H9 (cell line): Measurements from ENCODE around the gene ASPG. TPM values are rescaled to one million over a fixed set of nuclear protein-coding genes. Genes with fewer than 3 reads are reported as not detected.

ENCODE experiments used
- DNase-seq: peaks from one replicate; pipeline ENCODE4 v3.0.0-alpha.2; 2017
- H2AFZ ChIP-seq: one replicate; pipeline ENCODE4 v1.6.1; 2013; ENCODE audit warnings: mild to moderate bottlenecking, low read length, control low read depth, moderate library complexity
- H2AK5ac ChIP-seq: 2 replicates; pipeline ENCODE4 v1.6.1; 2013; ENCODE audit warnings: low read length, control low read depth, mixed read lengths; ENCODE audit not compliant: insufficient read length
- H2BK120ac ChIP-seq: one replicate; pipeline ENCODE4 v1.6.1; 2013; ENCODE audit warnings: low read depth, mild to moderate bottlenecking, low read length, control low read depth, inconsistent platforms; ENCODE audit not compliant: poor library complexity, severe bottlenecking
- H2BK12ac ChIP-seq: 2 replicates; pipeline ENCODE4 v1.6.1; 2013; ENCODE audit warnings: low read length, control low read depth, mixed read lengths, low read depth; ENCODE audit not compliant: insufficient read length
- H2BK15ac ChIP-seq: 2 replicates; pipeline ENCODE4 v1.6.1; 2013; ENCODE audit warnings: low read depth, low read length, control low read depth
- H2BK20ac ChIP-seq: one replicate; pipeline ENCODE4 v1.6.1; 2013; ENCODE audit warnings: low read depth, mild to moderate bottlenecking, low read length, control low read depth, inconsistent platforms; ENCODE audit not compliant: poor library complexity, severe bottlenecking
- H2BK5ac ChIP-seq: 2 replicates; pipeline ENCODE4 v1.6.1; 2013; ENCODE audit warnings: low read length, control low read depth, mixed read lengths; ENCODE audit not compliant: insufficient read length
- H3K14ac ChIP-seq: 2 replicates; pipeline ENCODE4 v1.6.1; 2013; ENCODE audit warnings: low read length, control low read depth; ENCODE audit not compliant: insufficient read depth
- H3K18ac ChIP-seq: 2 replicates; pipeline ENCODE4 v1.6.1; 2013; ENCODE audit warnings: low read depth, mild to moderate bottlenecking, mixed read lengths, low read length, control low read depth; ENCODE audit not compliant: insufficient read length
- H3K23ac ChIP-seq: 2 replicates; pipeline ENCODE4 v1.6.1; 2013; ENCODE audit warnings: low read length, control low read depth, mixed read lengths, low read depth; ENCODE audit not compliant: insufficient read length
- H3K23me2 ChIP-seq: 2 replicates; pipeline ENCODE4 v1.6.1; 2013; ENCODE audit warnings: low read depth, mild to moderate bottlenecking, mixed read lengths, low read length, control low read depth; ENCODE audit not compliant: insufficient read length, poor library complexity, severe bottlenecking
- H3K27ac ChIP-seq: 2 replicates; pipeline ENCODE4 v1.5.1; 2013; ENCODE audit warnings: low read length, control low read depth, mixed read lengths, low read depth; ENCODE audit not compliant: insufficient read length
- H3K27me3 ChIP-seq: 2 replicates; pipeline ENCODE4 v1.6.1; 2013; ENCODE audit warnings: low read length, control low read depth, inconsistent platforms; ENCODE audit not compliant: insufficient read depth
- H3K4ac ChIP-seq: 2 replicates; pipeline ENCODE4 v1.6.1; 2013; ENCODE audit warnings: low read depth, mild to moderate bottlenecking, control low read depth, inconsistent platforms, low read length, moderate library complexity
- H3K4me1 ChIP-seq: 2 replicates; pipeline ENCODE4 v1.6.1; 2013; ENCODE audit warnings: low read length, control low read depth, inconsistent platforms; ENCODE audit not compliant: insufficient read depth
- H3K4me2 ChIP-seq: 2 replicates; pipeline ENCODE4 v1.6.1; 2013; ENCODE audit warnings: low read length, control low read depth, mixed read lengths; ENCODE audit not compliant: insufficient read length, insufficient read depth
- H3K56ac ChIP-seq: 2 replicates; pipeline ENCODE4 v1.6.1; 2013; ENCODE audit warnings: low read depth, mild to moderate bottlenecking, mixed read lengths, low read length, control low read depth; ENCODE audit not compliant: insufficient read length
- H3K79me1 ChIP-seq: 2 replicates; pipeline ENCODE4 v1.6.1; 2013; ENCODE audit warnings: low read depth, mild to moderate bottlenecking, moderate library complexity, low read length, control low read depth, inconsistent platforms; ENCODE audit not compliant: insufficient read depth, poor library complexity, severe bottlenecking
- H3K79me2 ChIP-seq: 2 replicates; pipeline ENCODE4 v1.6.1; 2013; ENCODE audit warnings: low read length, control low read depth, inconsistent platforms; ENCODE audit not compliant: insufficient read depth
- H3K9ac ChIP-seq: 2 replicates; pipeline ENCODE4 v1.6.1; 2013; ENCODE audit warnings: low read length, control low read depth, mixed read lengths; ENCODE audit not compliant: insufficient read length; ENCODE audit errors: extremely low read depth
- H3K9me3 ChIP-seq: one replicate; pipeline ENCODE4 v1.6.1; 2013; ENCODE audit warnings: low read depth, low read length, inconsistent platforms; ENCODE audit not compliant: control insufficient read depth
- H3T11ph ChIP-seq: one replicate; pipeline ENCODE4 v1.6.1; 2013; ENCODE audit warnings: mild to moderate bottlenecking, low read length, control low read depth, inconsistent platforms
- H4K20me1 ChIP-seq: one replicate; pipeline ENCODE4 v1.6.1; 2013; ENCODE audit not compliant: control insufficient read depth, insufficient read length, insufficient read depth
- H4K5ac ChIP-seq: 2 replicates; pipeline ENCODE4 v1.6.1; 2013; ENCODE audit warnings: low read depth, mild to moderate bottlenecking, mixed read lengths, low read length, control low read depth; ENCODE audit not compliant: insufficient read length
- H4K8ac ChIP-seq: replicated peaks from 2 replicates; pipeline ENCODE4 v1.6.1; 2013; ENCODE audit warnings: low read length, control low read depth, mixed read lengths, low read depth; ENCODE audit not compliant: insufficient read length
- H4K91ac ChIP-seq: 2 replicates; pipeline ENCODE4 v1.6.1; 2013; ENCODE audit warnings: low read depth, mild to moderate bottlenecking, moderate library complexity, mixed read lengths, low read length, control low read depth; ENCODE audit not compliant: insufficient read length
- H3K27ac Mint-ChIP-seq, 3 experiments: 2 replicates in 2 of 3; 3 replicates in 1 of 3; pipeline ENCODE4 v1.8.0; 2020 to 2021; ENCODE audit warnings: mixed read lengths in 3 of 3, mild to moderate bottlenecking in 1 of 3, moderate library complexity in 1 of 3
- H3K27me3 Mint-ChIP-seq: 2 replicates; pipeline ENCODE4 v1.8.0; 2021; ENCODE audit warnings: low read depth, mild to moderate bottlenecking, moderate library complexity, mixed read lengths
- H3K36me3 Mint-ChIP-seq, 3 experiments: 2 replicates in 2 of 3; 3 replicates in 1 of 3; pipeline ENCODE4 v1.8.0; 2020 to 2021; ENCODE audit warnings: low read depth in 3 of 3, mixed read lengths in 3 of 3; ENCODE audit not compliant: insufficient read depth in 1 of 3
- H3K4me1 Mint-ChIP-seq, 2 experiments: 2 replicates each; pipeline ENCODE4 v1.8.0; 2020; ENCODE audit warnings: mixed read lengths in 2 of 2
- H3K4me3 Mint-ChIP-seq, 2 experiments: 2 replicates in 1 of 2; 3 replicates in 1 of 2; pipeline ENCODE4 v1.8.0; 2020 to 2021; ENCODE audit warnings: mild to moderate bottlenecking in 2 of 2, mixed read lengths in 2 of 2, moderate library complexity in 1 of 2
- H3K9me3 Mint-ChIP-seq, 2 experiments: 2 replicates in 1 of 2; 3 replicates in 1 of 2; pipeline ENCODE4 v1.8.0; 2020; ENCODE audit warnings: mild to moderate bottlenecking in 2 of 2, mixed read lengths in 2 of 2, moderate library complexity in 1 of 2
- CTCF ChIP-seq: fragments of 200-600 bp; sonication (generic); conservative IDR thresholded peaks from 3 replicates; pipeline ENCODE4 v1.8.0; 2021; ENCODE audit warnings: antibody characterized with exemption, mild to moderate bottlenecking
- WGBS: extraction: QIAGEN DNeasy Blood & Tissue Kit; methylation state at CpG from one replicate; pipeline ENCODE4 v1.1.7; 2013; ENCODE audit warnings: missing lambda C conversion rate, low lambda C conversion rate, mixed read lengths; ENCODE audit not compliant: insufficient read length; ENCODE audit errors: extremely low coverage; 5-methylcytosine and 5-hydroxymethylcytosine counted together
- total RNA-seq: library from RNA; stranded (reverse); gene quantifications from 2 replicates; pipeline ENCODE4 v1.2.1, GENCODE V29; 2021

ASPG gene
- total RNA-seq, 1 experiment from 2014 or later, result 0.33 TPM

- no peak for TF ChIP-seq CTCF
- Histone ChIP-seq H3K9ac (no peak overlapping the region), H4K5ac (no peak overlapping the region), H3K4ac (no peak overlapping the region), H2BK15ac (no peak overlapping the region), H4K91ac (no peak overlapping the region), H3K56ac (no peak overlapping the region), H3K27me3 (no peaks in the 10 kb centered on the region), H3K4me1 (no peaks in the 10 kb centered on the region), H3K79me1 (no peaks in the 10 kb centered on the region), H3K27ac (no peak overlapping the region), H3K4me2 (no peak overlapping the region), H2BK12ac (no peak overlapping the region), H3K23ac (no peak overlapping the region), H3K14ac (no peak overlapping the region), H4K8ac (no peak overlapping the region), H3K18ac (no peak overlapping the region), H2BK120ac (no peak overlapping the region), H2AK5ac (no peak overlapping the region), H3K9me3 (no peaks in the 10 kb centered on the region), H2BK20ac (no peak overlapping the region), H2AFZ (no peak overlapping the region), H3T11ph (no peak overlapping the region), H3K79me2 (no peaks in the 10 kb centered on the region), H2BK5ac (no peak overlapping the region), H4K20me1 (no peaks in the 10 kb centered on the region), H3K23me2 (no peaks in the 10 kb centered on the region)
- Mint-ChIP-seq H3K36me3 (peaks cover 5 to 15% (median 7%) of the 10 kb centered on the region in 3 experiments; a peak in 5 of 7 replicates), H3K27ac (no peak overlapping the region), H3K27me3 (peaks cover 56% of the 10 kb centered on the region), H3K9me3 (peaks cover 39 to 44% of the 10 kb centered on the region in 2 experiments), H3K4me3 (no peak overlapping the region), H3K4me1 (peaks cover 0 to 5% of the 10 kb centered on the region in 2 experiments; a peak in 2 of 4 replicates)
- WGBS, result no CpG with 5 or more reads among the region's 1 CpG
- no peak for DNase-seq
Observed at GRCh38 chr14:104129556-104129955, 44.1 kb downstream of the ASPG start.
